VCaP (cell line): ENCODE data around the gene KRTAP5-10.

Experiments
- H3K27ac ChIP-seq: fragments of 450-650 bp; 2 replicates; pipeline ENCODE4 v1.5.1; 2017
- CTCF ChIP-seq: fragments of 450-650 bp; conservative IDR thresholded peaks from 2 replicates; pipeline ENCODE4 v1.5.1; 2017; ENCODE audit warnings: mild to moderate bottlenecking, moderate library complexity

Gene KRTAP5-10

GRCh38 chr11:71548120-71548519 is 17.2 kb upstream of the KRTAP5-10 start, which contains the start of gene KRTAP5-9:
Gene KRTAP5-9, plus strand, starts transcription at chr11:71548420. Its CDS starts 238 bp downstream, at chr11:71548658.
- TF ChIP-seq CTCF = no peak
- no peak within 1 kb of the TSS for H3K27ac ChIP-seq

GRCh38 chr11:71548716-71549151 is 16.6 kb upstream of the KRTAP5-10 start:
- TF ChIP-seq CTCF = no peak
- no peak overlapping the region for H3K27ac ChIP-seq

DNA sequence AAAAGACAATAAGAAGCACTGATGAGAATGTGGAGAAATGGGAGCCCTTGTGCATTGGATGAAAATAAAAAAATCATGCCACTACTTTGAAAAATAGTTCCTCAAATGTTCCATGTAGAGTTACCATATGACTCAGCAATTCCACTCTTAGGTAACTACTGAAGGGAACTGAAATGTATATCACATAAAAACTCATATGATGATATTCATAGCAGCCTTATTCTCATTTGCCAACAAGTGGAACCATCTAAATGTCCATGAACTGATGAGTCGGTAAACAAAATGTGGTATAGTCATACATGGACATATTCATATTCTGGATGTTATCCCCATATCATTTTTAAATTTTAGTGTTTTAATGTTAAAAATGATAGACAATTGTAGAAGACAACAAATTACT is 13.7 kb upstream of the KRTAP5-10 start:
- no peak overlapping the region for H3K27ac ChIP-seq
- TF ChIP-seq CTCF = no peak

- TF ChIP-seq CTCF = no peak
These were observed 10.4 kb upstream of the KRTAP5-10 start for GRCh38 chr11:71554996-71555395.

GRCh38 chr11:71555508-71555907 is 9.9 kb upstream of the KRTAP5-10 start:
- no peak for TF ChIP-seq CTCF
- H3K27ac ChIP-seq = no peak overlapping the region

More at GRCh38 chr11:71554996-71555395, 10.4 kb upstream of the KRTAP5-10 start:
- no peak overlapping the region for H3K27ac ChIP-seq

GRCh38 chr11:71556018-71556417 is 9.3 kb upstream of the KRTAP5-10 start:
- TF ChIP-seq CTCF = no peak
- H3K27ac ChIP-seq = no peak overlapping the region

GRCh38 chr11:71557257-71557656 is 8.1 kb upstream of the KRTAP5-10 start:
- no peak for TF ChIP-seq CTCF
- H3K27ac ChIP-seq = no peak overlapping the region
